SU-DHL-6 (cell line): ENCODE measurements around the gene ZBTB11.

Experiments used
- H2AFZ ChIP-seq: fragments of 200-600 bp; sonication (generic); 2 replicates; pipeline ENCODE4 v1.6.1; 2014; ENCODE audit warnings: low read depth, mild to moderate bottlenecking, moderate library complexity, mixed read lengths, antibody characterized with exemption, low read length; ENCODE audit not compliant: severe bottlenecking
- H3F3A ChIP-seq: fragments of 200-600 bp; shearing (Covaris generic); 2 replicates; pipeline ENCODE4 v1.6.0; 2016; ENCODE audit warnings: antibody characterized with exemption, mild to moderate bottlenecking; ENCODE audit not compliant: insufficient read depth
- H3K27ac ChIP-seq: fragments of 200-600 bp; sonication (generic); 2 replicates; pipeline ENCODE4 v1.5.1; 2016; ENCODE audit warnings: low read depth, mild to moderate bottlenecking, low read length, moderate library complexity, mixed read lengths
- H3K27me3 ChIP-seq: fragments of 200-600 bp; sonication (generic), shearing (Covaris generic); 2 replicates; pipeline ENCODE4 v1.6.0; 2014; ENCODE audit warnings: mild to moderate bottlenecking, low read length
- H3K36me3 ChIP-seq: fragments of 200-600 bp; sonication (generic); 2 replicates; pipeline ENCODE4 v1.6.1; 2014; ENCODE audit warnings: mild to moderate bottlenecking, low read length, mixed read lengths
- H3K4me2 ChIP-seq: fragments of 300-600, 200-600 bp; shearing (Covaris generic), sonication (generic); 2 replicates; pipeline ENCODE4 v1.6.0; 2014; ENCODE audit warnings: low read length, low read depth, mild to moderate bottlenecking; ENCODE audit not compliant: poor library complexity, severe bottlenecking
- H3K4me3 ChIP-seq: fragments of 200-600 bp; sonication (generic); 2 replicates; pipeline ENCODE4 v1.5.1; 2014; ENCODE audit warnings: antibody characterized with exemption, low read length, mild to moderate bottlenecking, mixed read lengths; ENCODE audit not compliant: insufficient read depth, poor library complexity, severe bottlenecking
- H3K79me2 ChIP-seq: fragments of 200-600 bp; sonication (generic); 2 replicates; pipeline ENCODE4 v1.6.1; 2014; ENCODE audit warnings: mild to moderate bottlenecking, low read length, moderate library complexity; ENCODE audit not compliant: insufficient read depth
- H3K9ac ChIP-seq: fragments of 200-600 bp; sonication (generic); 2 replicates; pipeline ENCODE4 v1.7.0; 2014; ENCODE audit warnings: mild to moderate bottlenecking, low read length
- H3K9me2 ChIP-seq: fragments of 200-600 bp; sonication (generic); replicated peaks from 2 replicates; pipeline ENCODE4 v1.6.1; 2014; ENCODE audit warnings: low read length; ENCODE audit not compliant: insufficient read depth
- H3K9me3 ChIP-seq: fragments of 200-600 bp; sonication (generic); 2 replicates; pipeline ENCODE4 v1.6.1; 2014; ENCODE audit warnings: low read length, mixed read lengths; ENCODE audit not compliant: insufficient read depth
- H4K20me1 ChIP-seq: fragments of 200-600 bp; sonication (generic); 2 replicates; pipeline ENCODE4 v1.6.1; 2014; ENCODE audit warnings: low read depth, mild to moderate bottlenecking, antibody characterized with exemption, low read length, moderate library complexity, mixed read lengths
- CTCF ChIP-seq: fragments of 200-600 bp; sonication (generic); IDR thresholded peaks from one replicate; pipeline ENCODE4 v1.5.1; 2017; ENCODE audit warnings: antibody characterized with exemption, mild to moderate bottlenecking, low read length, moderate library complexity; ENCODE audit not compliant: insufficient read depth, poor library complexity, severe bottlenecking
- EZH2phosphoT487 ChIP-seq: fragments of 200-600 bp; sonication (generic), shearing (Covaris generic); conservative IDR thresholded peaks from 2 replicates; pipeline ENCODE4 v1.6.1; 2018; ENCODE audit warnings: mild to moderate bottlenecking, antibody characterized with exemption, low read length, moderate library complexity, mixed read lengths

The ZBTB11 gene

GRCh38 chr3:101676765-101677435 lies at the start of gene ZBTB11:
Gene ZBTB11, minus strand, starts transcription at chr3:101677132. Its CDS starts 218 bp downstream, at chr3:101676914.
- Histone ChIP-seq H3K4me2 (peak within 1 kb of the TSS; percentile 99), H3K4me3 (peak within 1 kb of the TSS; percentile 94), H2AFZ (peak within 1 kb of the TSS; percentile 92), H3K27ac (peak within 1 kb of the TSS; percentile 79), H3K36me3 (peaks cover 15% of the 10 kb centered on the region), H3K9me3 (no peaks in the 10 kb centered on the region), H3F3A (peaks cover 31% of the 10 kb centered on the region), H3K9me2 (no peaks in the 10 kb centered on the region), H3K27me3 (no peaks in the 10 kb centered on the region), H4K20me1 (peaks cover 5% of the 10 kb centered on the region; the same call in 1 of the 2 replicates), H3K9ac (peak within 1 kb of the TSS; percentile 92), H3K79me2 (peaks cover 46% of the 10 kb centered on the region)
- TF ChIP-seq CTCF (no peak), EZH2phosphoT487 (no peak)

- Histone ChIP-seq H4K20me1 (no peaks in the 10 kb centered on the region), H3F3A (peaks cover 16% of the 10 kb centered on the region), H3K79me2 (peaks cover 22% of the 10 kb centered on the region), H2AFZ (peak overlapping the region; percentile 77), H3K4me3 (peak overlapping the region; percentile 96), H3K9ac (peak overlapping the region; percentile 79), H3K36me3 (peaks cover 21% of the 10 kb centered on the region), H3K27ac (peak overlapping the region; percentile 80), H3K4me2 (peak overlapping the region; percentile 93), H3K9me2 (no peaks in the 10 kb centered on the region), H3K27me3 (no peaks in the 10 kb centered on the region), H3K9me3 (no peaks in the 10 kb centered on the region)
- TF ChIP-seq EZH2phosphoT487 (no peak), CTCF (no peak)
Observed at GRCh38 chr3:101725890-101726275, 49.0 kb upstream of the ZBTB11 start.

- peak overlapping the region; percentile 79 for H3K9ac ChIP-seq
- no peaks in the 10 kb centered on the region for H3K9me3 ChIP-seq
- no peaks in the 10 kb centered on the region for H4K20me1 ChIP-seq
- H3K4me2 ChIP-seq = peak overlapping the region; percentile 93
- no peaks in the 10 kb centered on the region for H3K27me3 ChIP-seq
- H2AFZ ChIP-seq = peak overlapping the region; percentile 77
- H3K4me3 ChIP-seq = peak overlapping the region; percentile 96
- no peak for TF ChIP-seq CTCF
- peaks cover 22% of the 10 kb centered on the region for H3K79me2 ChIP-seq
- H3K9me2 ChIP-seq = no peaks in the 10 kb centered on the region
- H3F3A ChIP-seq = peaks cover 20% of the 10 kb centered on the region
- H3K27ac ChIP-seq = peak overlapping the region; percentile 80
- peaks cover 17% of the 10 kb centered on the region for H3K36me3 ChIP-seq
Observed at GRCh38 chr3:101725194-101725889, 48.4 kb upstream of the ZBTB11 start.
